Liver (tissue), 9 donors: ENCODE results near the gene FREM1. TPM values are rescaled to one million over a fixed set of nuclear protein-coding genes. Genes with fewer than 3 reads are reported as not detected.

Experiments used
- DNase-seq: peaks from one replicate; pipeline ENCODE4 v3.0.0-alpha.2; 2017; ENCODE audit warnings: low spot score
- H3K27ac ChIP-seq, 2 donors: one replicate each; pipeline ENCODE4 v1.7.0; 2013; ENCODE audit warnings: inconsistent platforms in 2 of 2, low read length in 2 of 2, control low read depth in 1 of 2, low read depth in 1 of 2, mild to moderate bottlenecking in 1 of 2
- H3K27me3 ChIP-seq, 4 donors: one replicate each; pipeline versions ENCODE4 v1.6.1 to v1.7.0; 2013; ENCODE audit warnings: low read length in 3 of 4, inconsistent platforms in 1 of 4, mild to moderate bottlenecking in 1 of 4, moderate library complexity in 1 of 4; ENCODE audit not compliant: control insufficient read depth in 4 of 4, insufficient read depth in 4 of 4
- H3K36me3 ChIP-seq, 4 donors: one replicate each; pipeline versions ENCODE4 v1.6.1 to v1.7.0; 2013; ENCODE audit warnings: low read length in 3 of 4, mild to moderate bottlenecking in 3 of 4, low read depth in 1 of 4, moderate library complexity in 1 of 4; ENCODE audit not compliant: control insufficient read depth in 4 of 4, insufficient read depth in 3 of 4
- H3K4me1 ChIP-seq, 4 donors: one replicate each; pipeline versions ENCODE4 v1.6.1 to v1.7.0; 2013; ENCODE audit warnings: low read length in 3 of 4, mild to moderate bottlenecking in 3 of 4, moderate library complexity in 1 of 4; ENCODE audit not compliant: control insufficient read depth in 4 of 4, insufficient read depth in 4 of 4
- H3K4me3 ChIP-seq, 3 donors: one replicate each; pipeline versions ENCODE4 v1.6.1 to v1.7.0; 2013; ENCODE audit warnings: low read length in 3 of 3, control low read depth in 1 of 3, low read depth in 1 of 3, mild to moderate bottlenecking in 1 of 3
- H3K9ac ChIP-seq, 2 donors: one replicate each; pipeline ENCODE4 v1.7.0; 2013; ENCODE audit warnings: low read length in 2 of 2, mild to moderate bottlenecking in 2 of 2, moderate library complexity in 2 of 2, control low read depth in 1 of 2, low read depth in 1 of 2
- H3K9me3 ChIP-seq, 4 donors: one replicate each; pipeline versions ENCODE4 v1.6.1 to v1.7.0; 2013; ENCODE audit warnings: low read length in 3 of 4; ENCODE audit not compliant: control insufficient read depth in 4 of 4
- EGR1 ChIP-seq, 2 donors: IDR thresholded peaks; 2 replicates each; pipeline ENCODE4 v1.6.1; 2016 to 2018; ENCODE audit warnings: antibody characterized with exemption in 2 of 2, low read depth in 2 of 2
- FOXA1 ChIP-seq: IDR thresholded peaks from 2 replicates; pipeline ENCODE4 v1.6.1; 2016; ENCODE audit warnings: antibody characterized with exemption
- FOXA2 ChIP-seq: IDR thresholded peaks from 2 replicates; pipeline ENCODE4 v1.6.1; 2016; ENCODE audit warnings: antibody characterized with exemption
- GABPA ChIP-seq, 2 donors: IDR thresholded peaks in 1 of 2; conservative IDR thresholded peaks in 1 of 2; 2 replicates each; pipeline ENCODE4 v1.6.1; 2016; ENCODE audit warnings: antibody characterized with exemption in 2 of 2, mild to moderate bottlenecking in 1 of 2, moderate library complexity in 1 of 2
- NR2F2 ChIP-seq: IDR thresholded peaks from 2 replicates; pipeline ENCODE4 v1.6.1; 2016; ENCODE audit warnings: antibody characterized with exemption
- RAD21 ChIP-seq, 2 donors: IDR thresholded peaks; 2 replicates each; pipeline ENCODE4 v1.6.1; 2016; ENCODE audit warnings: antibody characterized with exemption in 2 of 2, mild to moderate bottlenecking in 2 of 2
- RXRA ChIP-seq, 2 donors: IDR thresholded peaks; 2 replicates each; pipeline ENCODE4 v1.6.1; 2017 to 2018; ENCODE audit warnings: antibody characterized with exemption in 2 of 2, mild to moderate bottlenecking in 1 of 2
- YY1 ChIP-seq: IDR thresholded peaks from 2 replicates; pipeline ENCODE4 v1.6.1; 2016; ENCODE audit warnings: antibody characterized with exemption, mild to moderate bottlenecking
- WGBS: extraction: QIAGEN DNeasy Blood & Tissue Kit; methylation state at CpG from one replicate; pipeline ENCODE4 v1.1.7; 2013; 5-methylcytosine and 5-hydroxymethylcytosine counted together
- polyA plus RNA-seq, 2 donors: library from polyadenylated mRNA; stranded (reverse) in 1 of 2; unstranded in 1 of 2; fragments of 200-250 nt in 1 of 2; fragments of >200 nt in 1 of 2; fragmentation: Nextera tagmentation in 1 of 2; extraction: Ambion mirVana in 1 of 2; gene quantifications; one replicate each; pipeline versions ENCODE4 v1.2.1 to v1.2.3, GENCODE V29; 2013 to 2015
- total RNA-seq, 2 donors: library from RNA; depleted of rRNA; stranded (reverse); fragments of >200 nt; gene quantifications; one replicate each; pipeline ENCODE4 v1.2.3, GENCODE V29; 2014
- TF ChIP-seq, protein P1 (sequence below): IDR thresholded peaks from 2 replicates; pipeline ENCODE4 v1.6.1; 2016; ENCODE audit warnings: antibody characterized with exemption, mild to moderate bottlenecking
- TF ChIP-seq, protein P2 (sequence below): IDR thresholded peaks from 2 replicates; pipeline ENCODE4 v1.6.1; 2016; ENCODE audit warnings: antibody characterized with exemption
- donor health status: healthy.
- donor health status: healthy.
- donor health status: healthy.
- donor health status: healthy.
- donor health status: healthy.

FREM1 gene
- total and polyA plus RNA-seq, 4 donors: 0.39 to 4.7 (median 1.1) TPM

DNA sequence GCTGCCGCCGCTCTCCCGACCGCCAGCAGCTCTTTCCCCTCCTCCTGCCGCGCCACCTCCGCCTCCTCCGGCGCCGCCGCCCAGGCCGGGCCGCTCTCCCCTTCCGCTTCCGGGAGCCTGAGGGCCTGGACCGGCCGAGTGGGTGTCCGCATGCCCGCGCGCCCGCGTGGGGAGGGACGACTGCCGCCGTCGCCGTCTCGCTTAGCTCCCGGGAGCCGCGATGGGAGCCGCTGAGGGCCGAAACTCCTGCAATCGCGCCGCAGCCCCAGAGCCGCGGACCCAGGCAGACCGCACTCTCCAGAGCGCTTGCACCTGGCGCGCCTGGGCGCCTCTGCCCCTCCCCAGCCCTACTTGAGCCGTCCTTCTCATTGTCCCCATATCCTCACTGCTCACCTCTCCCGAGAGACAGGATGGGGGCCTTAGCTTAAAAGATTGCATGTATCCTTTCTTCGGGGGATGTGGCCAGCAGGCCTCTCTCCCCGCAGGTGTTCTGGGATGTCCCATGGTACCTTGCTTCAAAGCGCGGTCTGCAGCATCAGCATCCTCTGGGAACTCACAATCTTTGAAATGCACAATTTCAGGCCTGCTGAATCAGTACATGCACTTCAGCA, 216.9 kb downstream of the FREM1 start, which contains the start of gene ZDHHC21:
TSS of gene ZDHHC21 (minus strand) at position 182 of the 611 bp plus-strand sequence. CDS start 19,092 bp downstream, outside the sequence.
- 4% methylated on average over 50 of the region's 50 CpGs for WGBS
- Histone ChIP-seq H3K9ac (peak within 1 kb of the TSS; percentile 30 to 77), H3K27ac (no peak within 1 kb of the TSS), H3K9me3 (no peaks in the 10 kb centered on the region), H3K4me3 (peak within 1 kb of the TSS; percentile 72 to 97 (median 73)), H3K4me1 (peaks cover 2 to 12% (median 5%) of the 10 kb centered on the region in 4 donors), H3K36me3 (peaks cover 0 to 11% (median 1%) of the 10 kb centered on the region in 4 donors), H3K27me3 (peaks cover 0 to 4% (median 0%) of the 10 kb centered on the region in 4 donors)
- TF ChIP-seq, protein P1, sequence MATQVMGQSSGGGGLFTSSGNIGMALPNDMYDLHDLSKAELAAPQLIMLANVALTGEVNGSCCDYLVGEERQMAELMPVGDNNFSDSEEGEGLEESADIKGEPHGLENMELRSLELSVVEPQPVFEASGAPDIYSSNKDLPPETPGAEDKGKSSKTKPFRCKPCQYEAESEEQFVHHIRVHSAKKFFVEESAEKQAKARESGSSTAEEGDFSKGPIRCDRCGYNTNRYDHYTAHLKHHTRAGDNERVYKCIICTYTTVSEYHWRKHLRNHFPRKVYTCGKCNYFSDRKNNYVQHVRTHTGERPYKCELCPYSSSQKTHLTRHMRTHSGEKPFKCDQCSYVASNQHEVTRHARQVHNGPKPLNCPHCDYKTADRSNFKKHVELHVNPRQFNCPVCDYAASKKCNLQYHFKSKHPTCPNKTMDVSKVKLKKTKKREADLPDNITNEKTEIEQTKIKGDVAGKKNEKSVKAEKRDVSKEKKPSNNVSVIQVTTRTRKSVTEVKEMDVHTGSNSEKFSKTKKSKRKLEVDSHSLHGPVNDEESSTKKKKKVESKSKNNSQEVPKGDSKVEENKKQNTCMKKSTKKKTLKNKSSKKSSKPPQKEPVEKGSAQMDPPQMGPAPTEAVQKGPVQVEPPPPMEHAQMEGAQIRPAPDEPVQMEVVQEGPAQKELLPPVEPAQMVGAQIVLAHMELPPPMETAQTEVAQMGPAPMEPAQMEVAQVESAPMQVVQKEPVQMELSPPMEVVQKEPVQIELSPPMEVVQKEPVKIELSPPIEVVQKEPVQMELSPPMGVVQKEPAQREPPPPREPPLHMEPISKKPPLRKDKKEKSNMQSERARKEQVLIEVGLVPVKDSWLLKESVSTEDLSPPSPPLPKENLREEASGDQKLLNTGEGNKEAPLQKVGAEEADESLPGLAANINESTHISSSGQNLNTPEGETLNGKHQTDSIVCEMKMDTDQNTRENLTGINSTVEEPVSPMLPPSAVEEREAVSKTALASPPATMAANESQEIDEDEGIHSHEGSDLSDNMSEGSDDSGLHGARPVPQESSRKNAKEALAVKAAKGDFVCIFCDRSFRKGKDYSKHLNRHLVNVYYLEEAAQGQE: no peak
- peak in 1 of 2 donors; percentile 81 for TF ChIP-seq GABPA (IDR thresholded peaks at IDR 0.05 in 1 of 2, conservative IDR thresholded peaks at IDR 0.05 in 1 of 2)
- DNase-seq: peak; percentile 64

DNA sequence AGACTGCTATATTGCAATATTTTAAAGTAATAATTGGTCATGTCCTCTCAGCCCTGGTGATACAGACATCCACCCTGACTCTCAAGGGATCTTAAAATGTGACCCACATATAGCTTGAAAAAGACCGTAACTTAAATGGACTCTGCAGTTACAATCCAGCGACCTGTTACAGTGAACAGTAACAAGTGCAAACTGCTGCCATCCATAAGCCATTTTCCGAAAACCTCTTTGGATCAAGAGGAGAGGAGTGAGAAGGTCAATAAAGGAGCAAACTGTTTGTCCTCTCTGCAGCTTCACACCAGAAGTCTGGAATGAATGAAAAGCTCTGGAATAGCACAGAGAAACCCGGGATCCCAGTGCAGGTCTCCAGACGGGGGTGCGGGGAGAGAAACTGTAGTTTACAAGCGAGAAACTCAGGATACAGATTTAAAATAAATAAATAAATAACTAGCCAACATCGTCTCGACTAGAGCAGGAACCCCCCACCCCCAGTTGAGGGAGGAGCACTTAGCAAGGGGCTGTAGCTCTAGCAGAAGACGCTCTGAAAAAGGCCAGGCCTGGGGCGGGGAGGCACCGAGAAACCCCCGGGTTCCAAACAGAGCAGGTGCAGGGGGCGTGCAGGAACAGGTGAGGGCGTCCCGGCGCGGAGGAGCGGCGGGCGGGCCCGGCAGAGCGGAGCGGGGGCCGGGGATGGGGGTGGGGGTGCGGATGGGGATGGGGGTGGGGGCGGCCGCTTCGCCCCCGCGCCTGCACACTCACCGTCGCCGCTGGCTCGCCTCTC, 217.6 kb downstream of the FREM1 start:
- DNase-seq: peak; percentile 42
- Histone ChIP-seq H3K9me3 (no peaks in the 10 kb centered on the region), H3K9ac (peak overlapping the region in 1 of 2 donors; percentile 77), H3K4me1 (peaks cover 2 to 12% (median 5%) of the 10 kb centered on the region in 4 donors), H3K4me3 (peak overlapping the region; percentile 72 to 97 (median 73)), H3K27me3 (no peaks in the 10 kb centered on the region), H3K36me3 (peaks cover 0 to 11% (median 1%) of the 10 kb centered on the region in 4 donors), H3K27ac (no peak overlapping the region)
- TF ChIP-seq EGR1 (IDR thresholded peaks at IDR 0.05; ENCODE audit: low read depth in 2 of 2) (no peak), FOXA2 (no peak), RAD21 (IDR thresholded peaks at IDR 0.05) (no peak), GABPA (IDR thresholded peaks at IDR 0.05 in 1 of 2, conservative IDR thresholded peaks at IDR 0.05 in 1 of 2) (no peak), YY1 (no peak), FOXA1 (no peak), RXRA (IDR thresholded peaks at IDR 0.05) (no peak), NR2F2 (no peak)
- TF ChIP-seq, protein P1: no peak
- TF ChIP-seq, protein P2, sequence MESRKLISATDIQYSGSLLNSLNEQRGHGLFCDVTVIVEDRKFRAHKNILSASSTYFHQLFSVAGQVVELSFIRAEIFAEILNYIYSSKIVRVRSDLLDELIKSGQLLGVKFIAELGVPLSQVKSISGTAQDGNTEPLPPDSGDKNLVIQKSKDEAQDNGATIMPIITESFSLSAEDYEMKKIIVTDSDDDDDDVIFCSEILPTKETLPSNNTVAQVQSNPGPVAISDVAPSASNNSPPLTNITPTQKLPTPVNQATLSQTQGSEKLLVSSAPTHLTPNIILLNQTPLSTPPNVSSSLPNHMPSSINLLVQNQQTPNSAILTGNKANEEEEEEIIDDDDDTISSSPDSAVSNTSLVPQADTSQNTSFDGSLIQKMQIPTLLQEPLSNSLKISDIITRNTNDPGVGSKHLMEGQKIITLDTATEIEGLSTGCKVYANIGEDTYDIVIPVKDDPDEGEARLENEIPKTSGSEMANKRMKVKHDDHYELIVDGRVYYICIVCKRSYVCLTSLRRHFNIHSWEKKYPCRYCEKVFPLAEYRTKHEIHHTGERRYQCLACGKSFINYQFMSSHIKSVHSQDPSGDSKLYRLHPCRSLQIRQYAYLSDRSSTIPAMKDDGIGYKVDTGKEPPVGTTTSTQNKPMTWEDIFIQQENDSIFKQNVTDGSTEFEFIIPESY: no peak
- WGBS: 2% methylated on average over 35 of the region's 35 CpGs
